ENCODE results near the gene NR6A1.
A peak's percentile ranks its signal among the peaks of the same experiment; 100 is the strongest.

Gene NR6A1

GRCh38 chr9:124606027-124606426 is 165.1 kb downstream of the NR6A1 start:
- no peak for DNase-seq

DNA sequence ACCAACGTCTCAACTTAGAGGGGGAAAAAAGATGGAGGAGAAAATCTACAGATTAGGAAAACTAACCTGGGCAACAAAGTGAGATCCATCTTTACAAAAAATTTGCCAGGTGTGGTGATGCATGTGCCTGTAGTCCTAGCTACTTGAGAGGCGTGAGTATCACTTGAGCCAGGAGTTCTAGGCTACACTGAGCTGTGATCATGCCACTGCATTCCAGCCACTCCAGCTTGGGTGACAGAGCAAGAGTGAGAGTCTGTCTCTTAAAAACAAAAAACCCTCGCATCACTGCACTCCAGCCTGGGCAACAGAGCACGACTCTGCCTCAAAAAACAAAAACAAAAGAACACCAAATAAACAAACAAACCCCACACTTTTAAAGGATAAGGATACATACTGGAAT is 165.9 kb downstream of the NR6A1 start:
- DNase-seq, result no peak

GRCh38 chr9:124602632-124603031 is 168.5 kb downstream of the NR6A1 start:
- no peak for DNase-seq

- no peak for DNase-seq
These were observed 168.9 kb downstream of the NR6A1 start for GRCh38 chr9:124602204-124602603.

- no peak for DNase-seq
These were observed 170.7 kb downstream of the NR6A1 start for GRCh38 chr9:124600407-124600806.

- DNase-seq, result no peak
These were observed 171.9 kb downstream of the NR6A1 start for GRCh38 chr9:124599121-124599795.

DNA sequence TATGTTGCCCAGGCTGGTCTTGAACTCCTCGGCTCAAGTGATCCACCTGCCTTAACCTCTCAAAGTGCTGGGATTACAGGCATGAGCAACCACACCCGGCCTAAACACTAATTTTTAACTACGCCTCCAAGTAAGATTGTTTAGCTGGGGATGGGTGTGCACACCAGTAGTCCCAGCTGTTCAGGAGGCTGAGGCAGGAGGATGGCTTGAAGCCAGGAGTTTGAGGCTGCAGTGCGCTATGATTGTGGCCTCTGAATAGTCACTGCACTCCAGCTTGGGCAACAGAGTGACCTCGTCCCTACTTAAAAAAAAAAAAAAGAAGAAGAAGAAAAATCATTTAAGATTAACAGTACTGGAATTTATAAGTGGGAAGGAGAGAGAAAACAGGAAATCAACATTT is 173.1 kb downstream of the NR6A1 start:
- DNase-seq, result no peak

GRCh38 chr9:124596172-124596839 is 174.8 kb downstream of the NR6A1 start:
- DNase-seq, result no peak

DNA sequence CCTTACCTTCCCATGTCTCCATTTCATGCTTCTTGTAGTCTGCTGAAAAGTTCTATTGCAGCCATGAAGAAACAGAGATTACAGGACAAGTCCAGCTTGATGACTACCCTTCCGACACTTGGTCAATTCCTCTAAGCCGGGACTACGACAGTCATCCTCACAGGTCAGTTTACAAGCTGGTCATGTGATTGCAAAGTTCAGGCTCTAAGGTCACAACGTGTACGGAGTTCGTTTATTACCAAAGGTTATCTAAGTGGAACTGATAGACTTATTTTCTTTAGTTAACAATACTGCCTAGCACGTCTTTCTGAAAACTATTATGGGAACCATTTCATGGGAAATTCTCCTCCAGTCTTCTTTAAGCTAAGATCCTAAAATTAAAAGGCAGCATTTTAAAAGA is 175.4 kb downstream of the NR6A1 start:
- no peak for DNase-seq

DNA sequence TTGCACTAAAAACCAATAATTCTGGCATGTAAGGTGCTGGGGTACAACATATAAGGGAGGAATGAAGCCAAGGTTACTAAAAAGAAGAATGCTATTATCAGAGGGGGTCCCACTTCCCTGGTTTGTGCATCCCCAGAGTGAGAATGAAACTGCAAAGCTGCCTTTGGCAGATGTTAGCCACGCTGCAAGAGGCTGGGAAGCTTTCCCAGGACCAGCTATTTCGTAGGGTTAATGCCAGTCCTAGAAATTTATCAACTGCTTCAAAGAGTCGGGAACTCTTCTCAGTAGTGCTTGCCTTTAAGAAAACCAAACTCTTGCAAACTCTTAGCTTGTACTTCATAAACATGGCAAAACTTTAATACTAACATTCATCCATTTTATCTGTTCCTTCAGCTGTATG is 176.4 kb downstream of the NR6A1 start:
- peak in 2 of 14 donors; percentile 2 to 7 for DNase-seq

DNA sequence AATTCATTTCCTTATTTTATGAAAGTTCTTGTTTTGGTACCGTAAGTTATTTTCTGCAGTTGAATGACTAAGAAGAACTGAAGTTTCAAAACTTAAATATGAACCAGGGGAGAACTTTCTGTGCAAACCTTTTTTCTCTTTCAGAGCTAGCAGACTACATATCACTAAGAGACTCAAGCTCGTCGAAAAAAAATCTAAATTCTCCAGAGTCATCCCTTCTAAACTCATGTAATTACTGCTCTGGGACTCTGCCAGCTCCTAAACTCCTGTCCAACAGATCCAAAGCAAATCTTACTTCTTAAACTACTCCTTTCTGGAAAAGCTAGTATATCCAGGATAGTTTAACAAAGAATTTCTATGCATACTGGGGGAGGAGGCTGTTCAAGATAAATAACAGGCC is 176.9 kb downstream of the NR6A1 start:
- no peak for DNase-seq

GRCh38 chr9:124593651-124594058 is 177.5 kb downstream of the NR6A1 start:
- no peak for DNase-seq

GRCh38 chr9:124593200-124593599 is 177.9 kb downstream of the NR6A1 start:
- DNase-seq, result no peak

- no peak for DNase-seq
These were observed 180.0 kb downstream of the NR6A1 start for GRCh38 chr9:124590889-124591641.

GRCh38 chr9:124584631-124585030 is 186.5 kb downstream of the NR6A1 start:
- DNase-seq, result no peak

- DNase-seq, result no peak
These were observed 188.0 kb downstream of the NR6A1 start for GRCh38 chr9:124583134-124583533.

GRCh38 chr9:124580186-124580585 is 190.9 kb downstream of the NR6A1 start:
- DNase-seq, result no peak

DNA sequence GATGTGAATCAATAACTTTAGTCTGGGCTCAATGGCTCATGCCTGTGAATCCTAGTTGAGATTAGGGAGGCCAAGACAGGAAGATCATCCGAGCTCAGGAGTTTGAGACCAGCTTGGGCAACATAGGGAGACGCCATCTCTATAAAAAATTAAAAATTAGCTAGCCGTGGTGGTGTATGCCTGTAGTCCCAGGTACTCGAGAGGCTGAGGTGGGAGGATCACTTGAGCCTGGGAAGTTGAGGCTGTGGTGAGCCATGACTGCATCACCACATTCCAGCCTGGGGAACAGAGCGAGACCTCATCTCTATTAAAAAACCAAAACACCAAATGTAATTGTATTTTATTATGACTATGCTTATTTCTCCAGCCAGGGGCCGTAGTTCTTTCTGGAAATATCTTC is 194.4 kb downstream of the NR6A1 start:
- no peak for DNase-seq

DNA sequence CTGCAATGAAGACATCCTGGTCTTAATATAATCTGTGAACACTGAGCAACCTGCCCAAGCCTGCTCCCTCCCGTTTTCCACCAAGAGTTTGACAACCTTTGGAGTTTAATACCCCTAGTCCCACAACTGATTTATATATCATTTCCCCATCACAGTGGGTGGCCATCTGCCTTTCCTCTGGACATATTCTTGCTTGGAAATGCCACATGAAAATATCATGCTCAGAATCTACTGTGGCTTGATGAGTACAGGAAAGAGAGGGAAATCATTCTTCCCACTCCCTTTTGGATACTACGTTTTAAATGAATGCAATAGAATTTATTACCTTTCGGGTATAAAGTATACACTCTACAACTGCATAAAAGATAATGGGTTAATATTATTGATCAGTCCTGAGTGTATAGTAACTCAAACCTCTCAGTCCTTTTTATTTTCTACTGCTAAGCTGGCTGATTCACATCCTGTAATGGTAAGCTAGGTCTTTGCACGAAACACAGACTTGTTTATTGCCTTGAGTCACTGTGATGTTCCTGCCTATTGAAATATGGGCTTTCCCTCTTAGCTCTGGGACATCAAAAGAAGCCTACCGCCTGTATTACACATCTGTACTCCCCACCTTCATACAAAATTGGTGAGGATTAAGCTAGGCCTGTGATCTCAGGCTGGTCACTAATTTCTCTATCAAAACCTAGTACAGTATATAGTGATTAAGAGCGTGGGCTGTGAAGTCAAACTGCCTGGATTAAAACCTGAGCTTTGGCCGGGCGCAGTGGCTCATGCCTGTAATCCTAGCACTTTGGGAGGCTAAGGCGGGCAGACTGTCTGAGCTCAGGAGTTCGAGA is 196.4 kb downstream of the NR6A1 start:
- no peak for DNase-seq

GRCh38 chr9:124570942-124571666 is 200.0 kb downstream of the NR6A1 start:
- no peak for DNase-seq

DNA sequence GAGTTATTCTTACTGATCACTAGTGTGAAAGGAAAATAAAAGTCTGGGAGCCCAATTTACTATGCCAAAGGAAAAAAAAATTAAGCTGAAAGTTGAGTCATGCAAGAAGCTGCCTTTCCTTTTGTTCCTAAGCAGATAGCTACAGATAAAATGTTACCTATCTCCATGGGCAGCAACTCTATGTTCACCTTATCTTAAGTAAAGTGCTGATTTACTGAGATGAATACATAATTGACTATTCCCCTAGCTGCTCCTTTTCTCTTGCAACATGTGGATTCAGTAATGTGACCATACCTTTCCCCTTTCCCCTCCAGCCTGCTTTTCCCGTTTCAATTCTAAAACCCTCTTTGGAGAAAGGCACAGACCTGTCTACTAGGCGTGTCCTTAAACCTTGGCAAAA is 201.2 kb downstream of the NR6A1 start:
- DNase-seq, result no peak

DNA sequence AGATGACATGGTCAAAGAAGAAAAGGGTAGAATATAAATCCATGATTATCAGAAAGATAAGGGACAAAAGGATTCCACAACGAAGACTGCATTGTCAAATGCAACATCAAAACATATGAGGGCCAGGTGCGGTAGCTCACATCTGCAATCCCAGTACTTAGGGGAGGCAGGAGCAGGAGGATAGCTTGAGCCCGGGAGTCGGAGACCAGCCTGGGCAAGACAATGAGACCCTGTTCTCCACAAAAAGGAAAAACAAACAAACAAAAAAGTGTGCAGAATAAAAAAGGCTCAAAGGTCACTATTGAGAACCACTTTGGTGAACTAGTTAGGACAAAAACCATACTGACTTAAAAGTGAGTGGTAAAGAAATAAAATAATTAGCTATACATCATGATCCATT is 203.7 kb downstream of the NR6A1 start:
- no peak for DNase-seq

All from C1 segment of cervical spinal cord (tissue), 14 donors.